CD4-positive, alpha-beta T cell (primary cell): ENCODE results near the gene ITPKB. TPM values are rescaled to one million over a fixed set of nuclear protein-coding genes. Genes with fewer than 3 reads are reported as not detected.

Experiments
- ATAC-seq: fragments of 200-7000 bp; cut with Tn5 transposase; one replicate; pipeline ENCODE4 v1.10.0; 2022; ENCODE audit warnings: mild to moderate bottlenecking; ENCODE audit not compliant: poor library complexity
- CTCF ChIA-PET: fragments of 350-600 bp; sonication (Branson Sonifier 250); formaldehyde crosslinking; loops from one replicate; lab custom pipeline; 2021; ENCODE audit warnings: antibody characterized with exemption, inconsistent platforms; lab: Charles Lee
- POLR2A ChIA-PET: fragments of 350-600 bp; sonication (Branson Sonifier 250); formaldehyde crosslinking; loops from one replicate; lab custom pipeline; 2021; ENCODE audit warnings: antibody characterized with exemption, inconsistent platforms; lab: Charles Lee
- DNase-seq, 14 experiments: peaks; one replicate each; pipeline ENCODE4 v3.0.0-alpha.2; 2013 to 2020; ENCODE audit warnings: mixed read lengths in 2 of 14
- H3K27ac ChIP-seq, 2 donors: one replicate each; pipeline versions ENCODE4 v1.5.1 to v1.7.0; 2013; ENCODE audit warnings: low read length in 2 of 2, low read depth in 1 of 2, mild to moderate bottlenecking in 1 of 2
- H3K27me3 ChIP-seq, 2 experiments: 1 replicate in 1 of 2; 2 replicates in 1 of 2; pipeline versions ENCODE4 v1.6.1 to v1.7.0; 2013; ENCODE audit warnings: low read length in 2 of 2, control low read depth in 1 of 2, mild to moderate bottlenecking in 1 of 2, moderate library complexity in 1 of 2; ENCODE audit not compliant: insufficient read depth in 2 of 2, control insufficient read depth in 1 of 2
- H3K36me3 ChIP-seq: one replicate; pipeline ENCODE4 v1.6.1; 2013; ENCODE audit warnings: low read length, control low read depth; ENCODE audit not compliant: insufficient read depth
- H3K4me1 ChIP-seq: one replicate; pipeline ENCODE4 v1.6.1; 2013; ENCODE audit warnings: low read length, control low read depth; ENCODE audit not compliant: insufficient read depth
- H3K4me3 ChIP-seq: one replicate; pipeline ENCODE4 v1.5.1; 2013; ENCODE audit warnings: mild to moderate bottlenecking, low read length, moderate library complexity
- H3K9me3 ChIP-seq, 2 experiments: 1 replicate in 1 of 2; 2 replicates in 1 of 2; pipeline versions ENCODE4 v1.6.1 to v1.7.0; 2013; ENCODE audit warnings: low read length in 2 of 2, mild to moderate bottlenecking in 2 of 2, control low read depth in 1 of 2, moderate library complexity in 1 of 2; ENCODE audit not compliant: control insufficient read depth in 1 of 2, insufficient read depth in 1 of 2
- H3K27ac Mint-ChIP-seq: one replicate; pipeline ENCODE4 v1.8.0; 2020; ENCODE audit warnings: mixed read lengths
- H3K27me3 Mint-ChIP-seq: one replicate; pipeline ENCODE4 v1.8.0; 2021; ENCODE audit warnings: mixed read lengths
- H3K36me3 Mint-ChIP-seq: one replicate; pipeline ENCODE4 v1.8.0; 2021; ENCODE audit warnings: low read depth, mixed read lengths
- H3K4me1 Mint-ChIP-seq: one replicate; pipeline ENCODE4 v1.8.0; 2021; ENCODE audit warnings: low read depth, mixed read lengths
- H3K4me3 Mint-ChIP-seq: one replicate; pipeline ENCODE4 v1.8.0; 2020; ENCODE audit warnings: mild to moderate bottlenecking, mixed read lengths
- H3K9me3 Mint-ChIP-seq: one replicate; pipeline ENCODE4 v1.8.0; 2020; ENCODE audit warnings: mixed read lengths
- intact Hi-C, 2 experiments: fragments of 100-400 bp; cut with DNase I in 1 of 2; cut with micrococcal nuclease in 1 of 2; formaldehyde crosslinking; loops; one replicate each; pipeline versions ENCODE4 v1.15.1 to v1.9.0; 2023 to 2025; cut with DNase I, micrococcal nuclease
- total RNA-seq, 174 experiments: library from RNA in 2 of 174; stranded (reverse) in 2 of 174; gene quantifications; one replicate each; pipeline ENCODE4 v1.2.3 and lab custom pipeline; 2021 to 2026
- TF ChIP-seq, protein P1 (sequence below): fragments of 200-600 bp; IDR thresholded peaks from one replicate; pipeline ENCODE4 v1.8.0; 2022; ENCODE audit warnings: antibody characterized with exemption, mild to moderate bottlenecking

The ITPKB gene
- total RNA-seq, 2 experiments from 2014 or later: 565 to 583 TPM

DNA sequence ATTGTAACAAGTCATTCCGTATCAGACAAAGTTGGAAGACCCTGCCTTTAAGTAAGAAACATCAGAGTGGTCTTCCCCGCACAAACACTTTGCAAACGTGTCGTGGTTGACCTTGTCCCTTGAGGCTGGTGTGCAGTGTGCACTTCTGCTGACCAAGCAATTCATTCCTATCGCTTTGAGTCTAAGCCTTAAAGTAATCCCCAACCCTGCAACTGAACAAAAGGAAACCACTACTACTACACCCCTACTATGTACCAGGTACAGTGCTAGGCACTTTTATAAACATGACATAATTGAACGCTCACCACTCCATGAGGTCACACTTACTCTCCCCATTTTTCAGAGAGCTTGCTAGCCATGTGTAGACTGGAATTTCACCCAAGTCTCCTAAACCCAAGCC is 10.6 kb downstream of the ITPKB start:
- DNase-seq (peak in 1 of 14 experiments; percentile 65), ATAC-seq (peak; percentile 8)
- CTCF ChIA-PET: no interaction called here
- H3K9me3 ChIP-seq: no peaks in the 10 kb centered on the region
- peak overlapping the region; percentile 34 for H3K4me3 ChIP-seq
- H3K27ac ChIP-seq: peak overlapping the region; percentile 70 to 73
- TF ChIP-seq, protein P1, sequence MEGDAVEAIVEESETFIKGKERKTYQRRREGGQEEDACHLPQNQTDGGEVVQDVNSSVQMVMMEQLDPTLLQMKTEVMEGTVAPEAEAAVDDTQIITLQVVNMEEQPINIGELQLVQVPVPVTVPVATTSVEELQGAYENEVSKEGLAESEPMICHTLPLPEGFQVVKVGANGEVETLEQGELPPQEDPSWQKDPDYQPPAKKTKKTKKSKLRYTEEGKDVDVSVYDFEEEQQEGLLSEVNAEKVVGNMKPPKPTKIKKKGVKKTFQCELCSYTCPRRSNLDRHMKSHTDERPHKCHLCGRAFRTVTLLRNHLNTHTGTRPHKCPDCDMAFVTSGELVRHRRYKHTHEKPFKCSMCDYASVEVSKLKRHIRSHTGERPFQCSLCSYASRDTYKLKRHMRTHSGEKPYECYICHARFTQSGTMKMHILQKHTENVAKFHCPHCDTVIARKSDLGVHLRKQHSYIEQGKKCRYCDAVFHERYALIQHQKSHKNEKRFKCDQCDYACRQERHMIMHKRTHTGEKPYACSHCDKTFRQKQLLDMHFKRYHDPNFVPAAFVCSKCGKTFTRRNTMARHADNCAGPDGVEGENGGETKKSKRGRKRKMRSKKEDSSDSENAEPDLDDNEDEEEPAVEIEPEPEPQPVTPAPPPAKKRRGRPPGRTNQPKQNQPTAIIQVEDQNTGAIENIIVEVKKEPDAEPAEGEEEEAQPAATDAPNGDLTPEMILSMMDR: no peak
- Mint-ChIP-seq H3K4me1 (peaks cover 91% of the 10 kb centered on the region), H3K36me3 (peaks cover 99% of the 10 kb centered on the region), H3K27me3 (no peaks in the 10 kb centered on the region), H3K27ac (peak overlapping the region; percentile 95), H3K4me3 (peak overlapping the region; percentile 95), H3K9me3 (no peaks in the 10 kb centered on the region)
- intact Hi-C loops: no loop called here
- H3K36me3 ChIP-seq: peaks cover 63% of the 10 kb centered on the region
- POLR2A ChIA-PET: interaction anchor here (1.4 to 3.8 kb wide), 3 partner anchors 45 to 75 kb away, joined by 4 to 20 read pairs (median 4); no protein-coding TSS in a partner anchor
- no peaks in the 10 kb centered on the region for H3K27me3 ChIP-seq
- peaks cover 79% of the 10 kb centered on the region for H3K4me1 ChIP-seq

DNA sequence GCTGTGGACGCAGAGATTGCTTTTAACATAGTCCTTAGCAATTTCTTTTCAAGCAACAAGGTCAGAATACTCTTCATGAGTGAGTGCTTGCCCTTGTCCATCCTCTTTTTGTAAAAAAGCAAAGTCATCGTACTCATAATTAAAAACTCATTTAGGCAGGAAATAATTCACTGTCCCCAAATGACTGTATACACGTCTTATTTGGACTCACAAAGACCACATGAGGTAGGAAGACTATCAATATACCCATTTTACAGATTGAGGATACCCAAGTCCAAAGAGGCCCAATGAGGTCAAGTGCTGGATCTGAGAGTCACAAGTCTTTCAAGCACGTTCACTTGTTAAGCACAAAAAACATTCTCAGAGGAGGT is 13.2 kb downstream of the ITPKB start:
- Histone ChIP-seq H3K4me3 (no peak overlapping the region), H3K27me3 (no peaks in the 10 kb centered on the region), H3K9me3 (no peaks in the 10 kb centered on the region), H3K4me1 (peaks cover 90% of the 10 kb centered on the region), H3K36me3 (peaks cover 66% of the 10 kb centered on the region), H3K27ac (peak overlapping the region; percentile 70 to 73)
- H3K4me1 Mint-ChIP-seq: peaks cover 92% of the 10 kb centered on the region
- ChIA-PET POLR2A (interaction anchor here (0.7 to 1.5 kb wide), 2 partner anchors 33 to 41 kb away, joined by 3 to 4 read pairs; no protein-coding TSS in a partner anchor), CTCF (interaction anchor here (0.8 kb wide), 1 partner anchor 8 kb away, joined by 3 read pairs; no protein-coding TSS in a partner anchor)
- peak overlapping the region; percentile 95 for H3K4me3 Mint-ChIP-seq
- no peaks in the 10 kb centered on the region for H3K9me3 Mint-ChIP-seq
- TF ChIP-seq, protein P1: no peak
- ATAC-seq (no peak), DNase-seq (no peak)
- no peaks in the 10 kb centered on the region for H3K27me3 Mint-ChIP-seq
- intact Hi-C loops: no loop called here
- H3K27ac Mint-ChIP-seq: peak overlapping the region; percentile 95
- peaks cover 96% of the 10 kb centered on the region for H3K36me3 Mint-ChIP-seq

DNA sequence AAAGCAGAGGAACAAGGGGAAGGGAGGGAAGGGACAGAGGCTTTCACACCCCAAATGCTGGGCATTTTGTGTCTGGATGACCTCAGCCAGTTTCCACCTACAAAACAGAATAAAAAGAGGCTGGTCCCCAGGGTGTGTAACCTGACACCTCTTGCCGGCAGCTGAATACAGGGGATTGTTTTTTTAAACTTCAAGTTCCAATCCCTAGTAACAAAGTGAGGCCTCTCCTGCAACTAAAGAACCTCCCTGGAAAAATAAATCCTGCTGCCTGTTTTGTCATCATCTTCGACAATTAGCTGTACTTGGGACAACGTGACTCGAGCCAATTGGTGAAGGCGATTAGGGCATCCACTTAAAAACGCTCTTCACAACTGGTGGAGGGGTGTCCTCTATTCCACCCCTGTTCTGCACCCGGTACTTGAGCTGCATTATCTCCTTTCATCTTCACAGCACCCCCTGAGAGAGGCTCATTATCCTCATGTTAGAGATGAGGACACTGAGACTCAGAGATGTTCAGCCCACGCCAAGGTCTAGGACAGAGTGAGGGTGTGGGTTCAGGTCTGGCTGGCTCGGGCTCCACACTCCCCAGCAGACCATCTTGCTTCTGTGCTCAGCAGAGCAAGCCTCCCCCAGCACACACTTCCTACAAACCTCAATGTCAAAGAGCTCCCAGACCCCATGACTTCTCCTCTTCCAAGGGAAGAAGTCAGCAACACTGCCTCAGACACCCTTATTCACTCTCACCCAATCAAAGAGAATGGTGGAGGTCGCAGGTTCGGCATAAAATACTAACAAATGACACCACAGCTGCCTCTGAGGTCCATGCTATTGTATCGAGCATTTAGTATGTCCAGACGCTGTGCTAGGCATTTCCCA is 15.2 kb downstream of the ITPKB start:
- Histone ChIP-seq H3K9me3 (no peaks in the 10 kb centered on the region), H3K4me3 (peak overlapping the region; percentile 17), H3K36me3 (peaks cover 69% of the 10 kb centered on the region), H3K27ac (peak overlapping the region; percentile 47), H3K27me3 (no peaks in the 10 kb centered on the region), H3K4me1 (peaks cover 94% of the 10 kb centered on the region)
- ATAC-seq: peak; percentile 13
- DNase-seq: no peak
- Mint-ChIP-seq H3K4me3 (peak overlapping the region; percentile 95), H3K27me3 (no peaks in the 10 kb centered on the region), H3K36me3 (peaks cover 94% of the 10 kb centered on the region), H3K9me3 (no peaks in the 10 kb centered on the region), H3K27ac (peak overlapping the region; percentile 95), H3K4me1 (peaks cover 97% of the 10 kb centered on the region)
- TF ChIP-seq, protein P1: no peak
- ChIA-PET POLR2A (interaction anchor here (0.8 to 2.0 kb wide), 6 partner anchors 25 to 215 kb away, joined by 3 to 4 read pairs (median 3); no protein-coding TSS in a partner anchor), CTCF (interaction anchor here (1.1 to 1.6 kb wide), 2 partner anchors 64 to 97 kb away, joined by 5 read pairs; no protein-coding TSS in a partner anchor)
- intact Hi-C loops: loop anchor here in 1 of 2 experiments (1.0 kb wide), 1 partner anchor 12 kb away; no protein-coding TSS in a partner anchor
